Measurements from ENCODE around the gene UGP2.
A peak's percentile ranks its signal among the peaks of the same experiment; 100 is the strongest.
"Not testable (repeated sequence)": the region's sequence is repeated elsewhere in the genome, so short reads cannot be mapped to it uniquely, and the experiment has no call there.

The UGP2 gene

DNA sequence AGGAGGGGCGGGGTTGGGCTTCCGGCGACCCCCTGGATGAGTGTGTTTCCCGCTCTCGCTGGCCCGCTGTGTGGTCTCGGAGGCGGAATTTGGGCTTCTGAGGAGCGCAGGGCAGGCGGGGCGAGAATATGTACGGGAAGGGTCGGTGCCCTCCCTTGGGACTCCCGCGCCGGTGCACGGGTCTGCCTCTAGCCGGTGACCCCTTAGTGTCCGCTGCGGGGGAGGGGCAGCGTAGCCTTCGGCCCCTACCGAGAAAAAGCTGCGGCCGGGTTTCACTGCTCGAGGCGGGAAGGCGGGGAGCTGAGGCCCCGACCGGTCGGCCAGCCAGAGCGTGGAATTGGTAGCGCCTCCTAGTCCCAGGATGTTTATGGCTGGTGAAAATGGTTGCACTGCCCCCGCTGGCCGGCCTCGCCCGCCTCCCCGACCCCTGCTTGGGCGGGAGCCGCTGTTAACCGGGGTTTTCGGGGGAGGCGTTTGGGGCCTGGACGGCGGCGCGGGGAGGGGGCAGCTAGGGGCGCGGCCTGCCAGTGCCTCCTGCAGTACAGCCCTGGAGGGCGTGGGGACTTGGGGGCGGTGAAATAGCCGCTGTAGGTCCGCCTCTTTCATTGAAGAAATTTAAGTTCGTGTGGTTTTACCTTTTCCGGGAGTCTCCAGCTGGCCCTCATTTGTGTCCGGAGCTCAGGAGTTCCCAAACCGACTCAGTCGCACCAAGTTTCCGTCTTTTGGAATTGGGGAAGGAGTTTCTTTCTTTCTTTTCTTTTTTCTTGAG lies at the start of gene UGP2:
Gene UGP2, plus strand, starts transcription at position 643 of the 769 bp plus-strand sequence. CDS start 290 bp downstream, outside the sequence.
- peak; percentile 63 for DNase-seq (ENCODE audit: low spot score)

DNA sequence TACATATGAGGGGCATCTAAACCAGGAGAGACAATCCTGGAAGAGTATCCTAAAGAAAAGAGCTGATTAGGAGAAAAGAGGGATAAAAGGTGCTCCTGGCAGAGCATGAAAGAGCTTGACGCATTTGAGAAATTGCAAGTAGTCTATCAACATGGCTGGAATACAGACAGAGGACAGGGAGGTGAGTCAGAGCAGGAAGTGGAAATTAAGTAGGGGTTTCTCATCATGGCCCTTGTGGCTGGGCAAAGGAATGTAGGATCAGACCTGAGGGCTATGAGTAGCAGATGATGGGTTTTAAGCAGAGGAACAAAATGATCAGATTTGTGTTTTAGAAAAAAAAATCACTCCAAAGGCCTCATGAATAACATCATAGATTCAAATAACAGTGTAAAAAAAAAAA lies 49.2 kb upstream of the UGP2 start:
- no peak for DNase-seq (ENCODE audit: low spot score)

DNA sequence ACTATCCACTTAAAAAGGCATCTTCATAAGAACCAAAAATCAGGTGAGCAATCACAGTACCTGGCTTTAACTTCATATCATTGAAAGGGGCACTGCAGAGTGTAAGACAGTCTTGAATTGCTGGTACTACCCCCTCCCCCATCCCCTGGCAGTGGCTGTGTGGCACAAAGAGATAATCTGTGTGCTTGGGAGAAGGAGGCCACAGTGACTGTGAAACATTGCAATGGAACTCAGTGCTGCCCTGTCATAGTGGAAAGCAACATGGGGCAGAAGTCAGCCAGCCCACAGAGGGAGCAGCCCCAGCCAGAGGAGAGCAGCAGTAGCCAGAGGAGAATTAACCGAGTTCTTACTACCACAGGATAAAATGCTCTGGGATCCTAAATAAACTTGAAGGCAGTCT lies 45.3 kb upstream of the UGP2 start:
- DNase-seq (ENCODE audit: low spot score): no peak

DNA sequence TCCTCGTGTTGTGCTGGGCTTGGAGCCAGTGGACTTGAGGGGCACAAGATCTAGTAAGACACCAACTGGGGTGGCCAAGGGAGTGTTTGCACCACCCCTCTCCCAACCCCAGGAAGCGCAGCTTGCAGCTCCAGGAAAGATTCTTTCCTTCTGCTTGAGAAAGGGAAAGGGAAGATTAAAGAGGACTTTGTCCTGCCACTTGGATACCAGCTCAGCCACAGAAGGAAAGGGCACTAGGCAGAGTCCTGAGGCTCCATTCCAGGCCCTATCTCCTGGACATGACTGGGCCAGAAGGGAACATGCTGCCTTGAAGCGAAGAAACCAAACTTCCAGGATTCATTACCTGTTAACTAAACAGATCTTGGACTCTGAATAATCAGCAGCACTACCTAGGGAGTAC lies 44.9 kb upstream of the UGP2 start:
- DNase-seq (ENCODE audit: low spot score): no peak

DNA sequence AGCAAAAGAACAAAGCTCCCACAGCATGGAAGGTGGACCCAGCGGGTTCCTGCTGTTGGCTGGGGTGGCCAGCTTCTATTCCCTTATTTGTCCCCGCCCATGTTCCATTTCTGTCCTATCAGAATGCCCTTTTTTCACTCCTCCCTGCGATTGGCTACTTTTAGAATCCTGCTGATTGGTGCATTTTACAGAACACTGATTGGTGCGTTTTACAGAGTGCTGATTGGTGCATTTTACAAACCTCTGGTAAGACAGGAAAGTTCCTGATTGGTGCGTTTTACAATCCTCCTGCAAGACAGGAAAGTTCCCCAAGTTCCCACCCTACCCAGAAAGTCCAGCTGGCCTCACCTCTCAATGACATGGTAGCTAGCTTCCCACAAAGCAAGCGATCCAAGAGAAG lies 40.2 kb upstream of the UGP2 start:
- no peak for DNase-seq (ENCODE audit: low spot score)

DNA sequence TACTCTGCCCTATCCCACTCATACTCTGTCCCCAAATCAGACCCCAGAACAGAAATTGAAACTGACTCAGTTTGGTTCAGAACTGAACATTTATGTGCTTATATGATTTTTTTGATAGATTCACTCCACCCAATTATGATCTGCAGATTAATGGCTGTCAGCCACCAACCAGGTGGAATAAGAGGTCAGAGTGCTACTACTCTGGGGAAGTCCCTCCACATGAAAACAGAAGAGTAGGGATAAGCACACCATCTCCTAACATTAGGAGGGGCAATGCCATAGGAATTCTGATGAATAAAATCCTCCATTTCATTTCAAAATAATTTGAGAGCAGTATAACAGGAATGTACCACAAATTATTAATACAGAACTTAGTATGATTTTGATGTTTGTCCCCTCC lies 36.3 kb upstream of the UGP2 start:
- DNase-seq (ENCODE audit: low spot score): no peak

DNA sequence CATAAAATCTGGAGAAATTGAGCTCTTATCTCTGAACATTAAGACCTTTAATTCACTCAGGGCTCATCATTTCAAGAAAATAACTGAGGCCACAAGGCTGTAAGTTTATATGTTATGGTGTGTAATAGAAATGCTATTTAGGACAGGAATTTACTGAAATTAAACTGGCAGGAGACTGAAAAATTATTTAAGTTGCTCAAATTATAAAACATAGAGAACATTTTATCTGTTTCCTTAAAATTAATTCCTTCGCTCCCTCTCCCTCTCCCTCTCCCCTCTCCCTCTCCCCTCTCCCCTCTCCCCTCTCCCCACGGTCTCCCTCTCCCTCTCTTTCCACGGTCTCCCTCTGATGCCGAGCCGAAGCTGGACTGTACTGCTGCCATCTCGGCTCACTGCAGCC lies 33.7 kb upstream of the UGP2 start:
- not testable (repeated sequence) for DNase-seq (ENCODE audit: low spot score)

DNA sequence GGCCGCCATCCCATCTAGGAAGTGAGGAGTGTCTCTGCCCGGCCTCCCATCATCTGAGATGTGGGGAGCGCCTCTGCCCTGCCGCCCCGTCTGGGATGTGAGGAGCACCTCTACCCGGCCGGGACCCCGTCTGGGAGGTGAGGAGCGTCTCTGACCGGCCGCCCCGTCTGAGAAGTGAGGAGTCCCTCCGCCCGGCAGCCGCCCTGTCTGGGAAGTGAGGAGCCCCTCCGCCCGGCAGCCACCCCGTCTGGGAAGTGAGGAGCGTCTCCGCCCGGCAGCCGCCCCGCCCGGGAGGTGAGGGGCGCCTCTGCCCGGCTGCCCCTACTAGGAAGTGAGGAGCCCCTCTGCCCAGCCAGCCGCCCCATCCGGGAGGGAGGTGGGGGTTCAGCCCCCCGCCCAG lies 32.8 kb upstream of the UGP2 start:
- not testable (repeated sequence) for DNase-seq (ENCODE audit: low spot score)

DNA sequence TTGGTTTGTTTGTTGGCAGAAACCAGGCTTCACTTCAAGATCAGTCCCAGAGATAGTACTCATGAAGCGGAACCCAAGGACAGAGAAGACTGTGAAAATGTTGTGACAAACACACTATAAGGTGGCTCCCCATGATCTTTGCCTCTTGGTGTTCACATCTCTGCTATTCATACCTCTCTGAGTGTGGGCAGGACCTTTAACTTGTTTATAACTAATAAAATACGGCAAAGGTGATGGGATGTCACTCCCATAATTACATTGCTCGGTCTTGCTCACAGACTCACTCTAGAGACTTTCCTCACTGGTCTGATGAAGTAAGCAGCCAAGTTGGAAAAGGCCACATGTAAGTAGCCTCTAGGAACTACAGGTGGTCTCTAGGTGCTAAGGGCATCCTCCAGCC lies 30.6 kb upstream of the UGP2 start:
- no peak for DNase-seq (ENCODE audit: low spot score)

DNA sequence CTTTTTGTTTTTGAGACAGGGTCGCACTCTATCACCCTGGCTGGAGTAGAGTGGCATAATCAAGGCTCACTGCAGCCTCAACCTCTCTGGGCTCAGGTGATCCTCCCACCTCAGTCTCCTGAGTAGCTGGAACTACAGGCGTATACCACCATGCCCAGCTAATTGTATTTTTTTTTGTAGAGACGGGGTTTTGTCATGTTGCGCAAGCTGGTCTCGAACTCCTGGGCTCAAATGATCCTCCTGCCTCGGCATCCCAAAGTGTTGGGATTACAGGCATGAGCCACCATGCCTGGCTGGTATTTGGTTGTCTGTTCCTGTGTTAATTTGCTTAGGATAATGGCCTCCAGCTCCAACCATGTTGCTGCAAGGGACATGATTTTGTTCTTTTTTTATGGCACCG lies 29.8 kb upstream of the UGP2 start:
- not testable (repeated sequence) for DNase-seq (ENCODE audit: low spot score)

DNA sequence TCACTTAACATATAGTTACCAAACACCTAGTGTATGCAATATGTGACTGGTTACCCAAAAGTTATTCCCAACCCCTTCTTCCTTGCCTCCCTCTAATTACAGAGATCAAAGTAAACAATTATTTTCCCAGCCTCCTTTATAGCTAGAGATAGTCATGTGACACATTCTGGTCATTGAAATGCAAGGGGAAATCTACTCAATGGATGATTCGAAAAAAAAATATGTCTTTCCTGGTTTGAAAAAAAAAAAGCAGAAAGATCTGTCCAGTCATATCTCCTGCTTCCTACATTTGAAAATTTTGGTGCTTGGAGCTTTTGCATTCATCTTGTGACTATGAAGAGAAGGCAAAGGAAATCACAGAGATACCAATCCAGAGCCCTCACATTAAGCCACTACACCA lies 27.6 kb upstream of the UGP2 start:
- DNase-seq (ENCODE audit: low spot score): no peak

DNA sequence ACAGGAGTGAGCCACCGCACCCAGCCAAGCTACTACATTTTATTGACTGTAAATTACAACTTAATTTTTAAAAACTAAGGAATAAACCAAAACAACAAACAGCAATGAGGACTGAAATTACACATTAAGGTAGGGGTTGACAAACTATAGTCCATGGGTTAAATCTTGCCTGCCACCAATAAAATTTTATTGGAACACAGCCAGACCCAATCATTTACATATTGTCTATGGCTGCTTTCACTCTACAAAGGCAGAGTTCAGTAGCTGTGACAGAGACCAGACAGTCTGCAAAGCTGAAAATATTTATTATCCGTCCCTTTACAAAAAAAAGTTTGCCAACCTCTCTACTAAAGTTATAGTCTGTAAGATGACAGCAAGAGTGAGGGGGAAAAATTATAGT lies 24.3 kb upstream of the UGP2 start:
- no peak for DNase-seq (ENCODE audit: low spot score)

DNA sequence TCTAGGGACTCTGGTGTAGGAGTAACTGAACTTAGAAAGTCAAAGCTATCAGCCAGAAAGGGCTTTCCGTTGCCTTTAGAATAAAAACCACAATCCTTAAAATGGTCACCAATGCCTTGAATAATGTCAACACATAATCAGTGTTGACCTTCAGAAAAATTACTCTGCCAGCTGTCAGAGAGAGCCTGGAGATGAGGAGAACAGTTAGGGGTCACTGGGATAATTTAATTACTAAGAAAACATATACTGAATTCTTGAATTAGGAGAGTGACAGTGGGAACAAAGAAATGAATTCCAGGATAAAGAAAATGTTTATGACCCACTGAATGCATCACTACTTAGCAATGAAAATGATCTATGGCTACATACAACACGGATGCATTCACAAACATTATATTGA lies 23.4 kb upstream of the UGP2 start:
- DNase-seq (ENCODE audit: low spot score): no peak

DNA sequence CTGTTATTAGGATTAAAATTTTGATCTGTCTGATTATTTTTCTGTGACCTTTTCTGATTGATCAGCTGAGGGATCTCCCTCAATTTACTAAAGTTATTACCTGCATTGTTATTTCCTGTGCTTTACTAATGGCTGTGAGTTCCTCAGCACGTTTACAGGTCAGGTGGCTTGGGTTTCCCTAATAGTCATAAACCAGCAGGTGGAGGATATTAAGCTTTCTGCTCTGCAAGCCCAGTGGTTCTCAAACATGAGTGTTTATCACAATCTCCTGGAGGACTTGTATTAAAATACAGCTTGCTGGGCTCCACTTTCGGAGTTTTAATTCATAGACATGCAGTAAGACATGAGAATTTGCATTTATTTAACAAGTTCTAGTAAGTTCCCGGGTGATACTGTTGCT lies 22.4 kb upstream of the UGP2 start:
- DNase-seq (ENCODE audit: low spot score): no peak

DNA sequence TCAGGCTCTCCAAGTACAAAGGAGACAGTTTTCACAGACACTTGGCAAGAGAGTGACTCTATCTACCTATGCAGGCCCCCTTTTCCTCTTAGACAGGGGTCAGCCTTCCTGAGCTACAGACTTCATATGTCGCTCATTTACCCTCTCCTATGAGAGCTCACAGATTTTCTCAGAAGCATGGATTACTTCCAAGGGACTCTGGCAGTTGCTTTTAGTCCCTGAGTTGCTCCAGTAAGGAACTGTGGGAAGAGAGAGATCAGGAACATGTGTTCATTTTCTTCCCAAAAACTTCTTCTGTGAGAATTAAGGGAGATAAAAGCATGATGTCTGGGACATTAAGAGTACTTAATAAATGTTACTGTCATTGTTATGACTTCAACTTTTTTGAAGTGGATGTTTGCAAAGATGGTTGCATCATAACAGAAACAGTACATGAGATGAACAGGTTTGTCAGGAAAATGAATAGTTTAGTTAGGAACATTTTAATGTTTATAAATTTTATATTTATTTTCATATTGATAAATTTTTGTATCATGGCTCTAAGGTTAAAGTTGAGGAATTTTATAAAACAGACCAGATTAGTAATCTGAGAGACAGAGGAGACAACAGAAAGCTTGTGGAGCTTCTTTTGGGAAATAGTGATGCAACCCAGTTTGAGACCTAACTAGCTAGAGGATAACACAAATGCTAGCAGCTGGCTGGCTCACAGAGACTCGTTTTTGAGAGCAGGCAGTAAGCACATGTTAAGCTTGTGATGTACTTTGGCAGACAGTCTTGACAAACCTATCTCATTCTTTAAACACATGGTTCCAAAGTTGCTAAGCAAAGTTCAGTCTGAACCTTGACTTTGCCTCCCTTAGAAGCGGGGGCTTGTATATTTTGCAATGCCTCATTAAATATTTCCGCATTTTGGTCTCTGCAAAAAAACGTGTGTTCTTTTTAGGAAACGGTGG lies 21.7 kb upstream of the UGP2 start:
- DNase-seq (ENCODE audit: low spot score): no peak

DNA sequence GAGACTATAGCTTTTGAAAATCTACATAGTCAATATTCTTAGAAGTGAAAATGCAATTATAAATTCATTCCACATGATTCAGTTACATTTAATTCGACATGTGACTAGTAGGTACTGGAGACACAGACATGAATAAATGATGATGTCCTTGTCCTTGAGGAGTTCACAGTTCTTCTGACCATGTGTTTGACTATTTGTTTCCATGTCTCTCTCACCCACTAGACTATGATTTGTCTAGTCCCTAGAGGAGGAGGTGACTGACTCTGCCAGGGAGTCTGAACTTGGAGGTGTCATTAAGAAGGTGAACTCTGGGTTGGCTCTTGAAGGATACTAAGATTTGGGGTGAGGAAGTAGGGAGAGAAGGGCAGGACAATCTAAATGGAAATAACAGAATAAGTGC lies 20.7 kb upstream of the UGP2 start:
- DNase-seq (ENCODE audit: low spot score): no peak

DNA sequence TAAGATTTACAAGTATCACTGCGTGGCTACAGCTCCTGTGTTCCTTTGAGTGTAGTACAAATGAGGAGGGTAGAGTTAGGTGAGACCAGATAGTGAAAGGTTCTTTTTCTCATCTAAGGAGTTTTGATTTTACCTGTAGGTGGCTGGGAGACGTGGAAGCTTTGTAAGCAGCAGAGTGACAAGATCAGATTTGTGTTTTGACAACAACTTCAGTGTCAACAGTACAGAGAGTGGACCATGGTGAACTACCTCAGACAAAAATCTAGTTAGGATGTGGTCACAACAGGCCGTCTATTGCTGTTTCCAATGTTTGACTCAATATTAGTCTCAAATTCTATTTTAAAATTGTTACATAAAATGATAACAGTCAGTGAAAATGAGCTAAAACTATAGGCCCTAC lies 20.3 kb upstream of the UGP2 start:
- no peak for DNase-seq (ENCODE audit: low spot score)

DNA sequence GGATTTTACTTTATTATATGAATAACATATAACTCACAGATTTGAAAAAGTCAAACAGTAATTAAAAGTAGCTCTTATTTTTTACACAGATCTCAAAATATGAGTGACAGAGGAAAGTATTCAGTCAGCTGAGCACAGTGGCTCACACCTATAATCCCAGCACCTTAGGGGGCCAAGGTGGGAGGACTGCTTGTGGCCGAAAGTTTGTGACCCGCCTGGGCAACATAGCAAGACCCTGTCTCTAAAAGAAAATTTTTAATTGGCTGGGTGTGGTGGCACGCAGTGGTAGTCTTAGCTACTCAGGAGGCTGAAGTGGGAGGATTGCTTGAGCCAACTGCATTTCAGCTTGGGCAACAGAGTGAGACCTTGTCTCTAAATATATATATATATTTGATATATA lies 19.2 kb upstream of the UGP2 start:
- no peak for DNase-seq (ENCODE audit: low spot score)

DNA sequence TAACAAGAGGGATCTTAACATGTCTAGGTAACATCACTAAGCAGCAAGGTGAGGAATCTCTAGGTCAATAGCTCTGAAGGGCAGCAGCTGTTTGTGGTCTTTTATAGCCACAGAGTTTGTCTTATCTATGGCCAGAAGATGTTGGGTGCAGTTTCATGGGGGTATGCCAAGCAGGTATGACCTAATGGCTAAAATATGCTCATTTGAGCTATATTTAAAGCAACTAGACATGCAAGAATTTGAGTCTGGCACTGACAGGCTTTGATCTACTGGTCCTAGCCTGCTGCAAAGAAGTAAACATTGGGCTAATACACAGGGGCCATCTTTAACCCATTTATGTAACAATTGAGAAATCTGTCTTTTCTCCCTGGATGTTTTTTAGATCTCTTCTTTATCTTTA lies 13.9 kb upstream of the UGP2 start:
- no peak for DNase-seq (ENCODE audit: low spot score)

DNA sequence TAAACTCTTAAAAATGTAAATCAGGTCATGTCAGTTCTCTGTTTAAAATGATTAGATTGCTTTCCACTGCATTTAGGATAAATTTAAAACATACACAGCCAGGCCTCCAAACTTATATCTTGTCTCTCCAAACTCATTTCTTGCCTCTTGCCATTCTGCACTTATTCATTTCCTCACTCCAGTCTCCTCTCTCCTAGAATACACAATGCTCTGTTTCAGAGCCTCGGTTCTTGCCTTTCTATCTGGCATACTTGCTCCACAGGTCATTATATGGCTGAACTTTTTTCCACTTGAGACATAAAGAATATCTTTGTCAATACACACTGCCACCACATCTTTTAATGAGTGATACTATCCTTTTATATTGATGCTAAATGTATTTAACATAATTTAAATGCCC lies 10.5 kb upstream of the UGP2 start:
- DNase-seq (ENCODE audit: low spot score): no peak

DNA sequence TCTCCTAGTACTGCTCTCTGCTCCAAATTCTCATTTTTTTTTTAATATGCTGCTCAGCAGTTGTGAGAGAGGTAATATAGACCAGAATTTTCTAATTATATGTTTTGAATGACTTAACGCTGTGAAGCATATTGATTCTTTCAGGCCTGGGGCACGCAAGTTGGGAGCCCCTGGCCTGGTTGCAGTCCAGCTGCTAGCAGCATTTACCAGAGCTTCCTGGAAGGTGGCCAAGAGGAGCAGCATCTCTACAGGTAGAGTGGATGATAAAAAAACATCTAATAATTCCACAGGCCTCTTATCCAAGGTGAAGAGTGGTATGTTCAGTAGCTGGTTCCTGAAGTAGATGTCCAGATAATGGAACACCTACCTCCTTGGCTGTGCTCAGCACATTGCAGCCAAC lies 7.3 kb upstream of the UGP2 start:
- no peak for DNase-seq (ENCODE audit: low spot score)

DNA sequence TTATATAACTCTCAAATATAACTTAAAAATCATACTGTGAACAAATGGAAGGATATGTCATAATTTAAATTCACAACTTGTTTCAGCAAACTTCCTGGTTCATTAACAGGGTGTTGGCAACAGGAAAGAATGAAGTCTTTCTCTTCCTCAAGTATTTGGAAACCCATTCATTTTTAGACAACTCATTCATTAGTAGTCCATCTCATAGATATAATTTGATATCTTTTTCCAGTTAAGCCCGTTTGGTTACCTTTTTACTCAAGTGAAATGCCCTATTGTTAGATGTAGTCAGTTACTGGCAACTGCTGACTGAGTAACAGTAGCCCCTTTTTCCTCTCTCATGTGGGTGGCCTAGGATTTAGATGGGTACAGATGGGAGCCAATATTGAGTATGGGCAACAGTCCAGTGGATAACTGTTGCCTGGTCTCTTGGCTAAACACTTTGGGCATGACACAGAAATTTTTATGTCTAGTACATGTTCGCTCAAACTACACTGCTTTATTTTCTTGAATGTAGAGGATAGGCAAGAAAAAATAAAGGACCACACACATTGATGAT lies 4.6 kb upstream of the UGP2 start:
- no peak for DNase-seq (ENCODE audit: low spot score)

Data from hematopoietic multipotent progenitor cell treated with erythropoietin and hydrocortisone succinate and interleukin-3 and kit ligand, for 17 days (in vitro differentiated cells).